Mucosa of descending colon (tissue), 3 donors: Measurements from ENCODE around the gene KCNK5. TPM values are rescaled to one million over a fixed set of nuclear protein-coding genes. Genes with fewer than 3 reads are reported as not detected.

Experiments used
- ATAC-seq: fragments of 200-7000 bp; cut with Tn5 transposase; one replicate; pipeline ENCODE4 v1.9.1; 2020; ENCODE audit warnings: mild to moderate bottlenecking, moderate library complexity
- DNase-seq, 3 donors: peaks; one replicate each; pipeline ENCODE4 v3.0.0-alpha.2; 2020
- H3K36me3 ChIP-seq: fragments of 200-600 bp; one replicate; pipeline ENCODE4 v1.8.0; 2021; ENCODE audit warnings: low read depth, mild to moderate bottlenecking
- H3K4me1 ChIP-seq: fragments of 200-600 bp; one replicate; pipeline ENCODE4 v1.8.0; 2021; ENCODE audit warnings: low read depth, mild to moderate bottlenecking
- H3K4me3 ChIP-seq: fragments of 200-600 bp; one replicate; pipeline ENCODE4 v1.8.0; 2021; ENCODE audit warnings: mild to moderate bottlenecking
- H3K9me3 ChIP-seq: fragments of 200-600 bp; one replicate; pipeline ENCODE4 v1.8.0; 2021; ENCODE audit warnings: mild to moderate bottlenecking
- CTCF ChIP-seq: fragments of 200-600 bp; IDR thresholded peaks from one replicate; pipeline ENCODE4 v1.8.0; 2022; ENCODE audit warnings: antibody characterized with exemption, mild to moderate bottlenecking
- intact Hi-C, 2 donors: fragments of 100-400 bp; cut with DNase I in 1 of 2; cut with micrococcal nuclease in 1 of 2; formaldehyde crosslinking; loops; one replicate each; pipeline versions ENCODE4 v1.11.0 to v1.11.1; 2022; cut with DNase I, micrococcal nuclease
- total RNA-seq, 3 donors: library from RNA; stranded (reverse); fragmentation: NEBNext Ultra II Directional in 2 of 3; extraction: Animal tissue kit (Norgen Biotek cat#: 25700) in 2 of 3; gene quantifications; one replicate each; pipeline versions ENCODE4 v1.2.1 to v1.2.4, GENCODE V29; 2021 to 2023
- donor health status: DM: no; HTN: no; CAD: no; lungs with moderate emphysema.
- donor health status: DM: no; HTN: no; CAD: no.
- donor health status: DM: no; HTN: yes; CAD: no.

The KCNK5 gene
- total RNA-seq, 3 donors from 2014 or later: 33.6 to 69.8 (median 42.7) TPM

GRCh38 chr6:39254999-39255535 lies 25.8 kb upstream of the KCNK5 start:
- intact Hi-C loops: no loop called here

GRCh38 chr6:39251406-39251805 lies 22.1 kb upstream of the KCNK5 start:
- TF ChIP-seq CTCF: no peak
- peak in 1 of 3 donors; percentile 44 for DNase-seq
- ATAC-seq: peak; percentile 90

More at GRCh38 chr6:39254999-39255535, 25.8 kb upstream of the KCNK5 start:
- H3K4me1 ChIP-seq: peaks cover 5% of the 10 kb centered on the region
- no peak overlapping the region for H3K4me3 ChIP-seq
- no peak for ATAC-seq
- DNase-seq: no peak
- no peaks in the 10 kb centered on the region for H3K9me3 ChIP-seq
- no peak for TF ChIP-seq CTCF
- no peaks in the 10 kb centered on the region for H3K36me3 ChIP-seq

GRCh38 chr6:39250507-39250906 lies 21.2 kb upstream of the KCNK5 start:
- intact Hi-C loops: no loop called here
- H3K4me1 ChIP-seq: peaks cover 5% of the 10 kb centered on the region
- H3K4me3 ChIP-seq: no peak overlapping the region
- TF ChIP-seq CTCF: no peak
- H3K36me3 ChIP-seq: no peaks in the 10 kb centered on the region
- no peak for DNase-seq
- no peaks in the 10 kb centered on the region for H3K9me3 ChIP-seq
- ATAC-seq: no peak

More at GRCh38 chr6:39251406-39251805, 22.1 kb upstream of the KCNK5 start:
- H3K4me1 ChIP-seq: peaks cover 5% of the 10 kb centered on the region
- no peak overlapping the region for H3K4me3 ChIP-seq
- H3K36me3 ChIP-seq: no peaks in the 10 kb centered on the region
- no peaks in the 10 kb centered on the region for H3K9me3 ChIP-seq
- intact Hi-C loops: no loop called here

GRCh38 chr6:39249278-39249677 lies 20.0 kb upstream of the KCNK5 start:
- H3K9me3 ChIP-seq: no peaks in the 10 kb centered on the region
- no peak overlapping the region for H3K4me3 ChIP-seq
- peaks cover 5% of the 10 kb centered on the region for H3K4me1 ChIP-seq
- intact Hi-C loops: no loop called here
- DNase-seq: no peak
- no peaks in the 10 kb centered on the region for H3K36me3 ChIP-seq
- no peak for TF ChIP-seq CTCF
- ATAC-seq: no peak

GRCh38 chr6:39247667-39248194 lies 18.5 kb upstream of the KCNK5 start:
- ATAC-seq (peak; percentile 61), DNase-seq (no peak)
- intact Hi-C loops: no loop called here
- H3K9me3 ChIP-seq: no peaks in the 10 kb centered on the region
- no peak overlapping the region for H3K4me3 ChIP-seq
- no peaks in the 10 kb centered on the region for H3K36me3 ChIP-seq
- TF ChIP-seq CTCF: no peak
- H3K4me1 ChIP-seq: peaks cover 5% of the 10 kb centered on the region
